Measurements from ENCODE around the gene NXNL1.

NXNL1 gene

GRCh38 chr19:17441241-17442021 is 19.3 kb downstream of the NXNL1 start:
- Mint-ChIP-seq H3K27me3 (peaks cover 8% of the 10 kb centered on the region), H3K4me3 (no peak overlapping the region), H3K27ac (ENCODE audit: low read depth) (no peak overlapping the region), H3K36me3 (ENCODE audit: insufficient read depth) (no peaks in the 10 kb centered on the region), H3K4me1 (no peaks in the 10 kb centered on the region), H3K9me3 (no peaks in the 10 kb centered on the region)
- DNase-seq (ENCODE audit: low spot score in 2 of 2) (no peak), ATAC-seq (replicated peaks; ENCODE audit: extremely low read depth, poor library complexity, severe bottlenecking) (no peak)

- H3K36me3 Mint-ChIP-seq (ENCODE audit: insufficient read depth): no peaks in the 10 kb centered on the region
- H3K27ac Mint-ChIP-seq (ENCODE audit: low read depth): no peak overlapping the region
- peaks cover 8% of the 10 kb centered on the region for H3K27me3 Mint-ChIP-seq
- no peaks in the 10 kb centered on the region for H3K4me1 Mint-ChIP-seq
- ATAC-seq (replicated peaks; ENCODE audit: extremely low read depth, poor library complexity, severe bottlenecking) (no peak), DNase-seq (ENCODE audit: low spot score in 2 of 2) (no peak)
- no peak overlapping the region for H3K4me3 Mint-ChIP-seq
- no peaks in the 10 kb centered on the region for H3K9me3 Mint-ChIP-seq
Measured at GRCh38 chr19:17436874-17437267, 23.9 kb downstream of the NXNL1 start.

- ATAC-seq (replicated peaks; ENCODE audit: extremely low read depth, poor library complexity, severe bottlenecking): no peak
- peaks cover 8% of the 10 kb centered on the region for H3K27me3 Mint-ChIP-seq
Measured at GRCh38 chr19:17436094-17436873, 24.4 kb downstream of the NXNL1 start.

GRCh38 chr19:17435218-17435617 is 25.5 kb downstream of the NXNL1 start:
- no peaks in the 10 kb centered on the region for H3K9me3 Mint-ChIP-seq
- H3K27me3 Mint-ChIP-seq: peaks cover 8% of the 10 kb centered on the region
- H3K27ac Mint-ChIP-seq (ENCODE audit: low read depth): no peak overlapping the region
- H3K4me3 Mint-ChIP-seq: no peak overlapping the region
- no peak for ATAC-seq (replicated peaks; ENCODE audit: extremely low read depth, poor library complexity, severe bottlenecking)
- no peaks in the 10 kb centered on the region for H3K4me1 Mint-ChIP-seq
- H3K36me3 Mint-ChIP-seq (ENCODE audit: insufficient read depth): no peaks in the 10 kb centered on the region
- no peak for DNase-seq (ENCODE audit: low spot score in 2 of 2)

More at GRCh38 chr19:17436094-17436873, 24.4 kb downstream of the NXNL1 start:
- no peaks in the 10 kb centered on the region for H3K4me1 Mint-ChIP-seq
- no peak overlapping the region for H3K4me3 Mint-ChIP-seq
- H3K9me3 Mint-ChIP-seq: no peaks in the 10 kb centered on the region
- no peak for DNase-seq (ENCODE audit: low spot score in 2 of 2)
- H3K27ac Mint-ChIP-seq (ENCODE audit: low read depth): no peak overlapping the region
- no peaks in the 10 kb centered on the region for H3K36me3 Mint-ChIP-seq (ENCODE audit: insufficient read depth)

GRCh38 chr19:17431417-17431816 is 29.3 kb downstream of the NXNL1 start:
- DNase-seq (ENCODE audit: low spot score in 2 of 2) (no peak), ATAC-seq (replicated peaks; ENCODE audit: extremely low read depth, poor library complexity, severe bottlenecking) (no peak)
- no peak overlapping the region for H3K27ac Mint-ChIP-seq (ENCODE audit: low read depth)
- H3K4me1 Mint-ChIP-seq: no peaks in the 10 kb centered on the region
- H3K36me3 Mint-ChIP-seq (ENCODE audit: insufficient read depth): no peaks in the 10 kb centered on the region
- H3K9me3 Mint-ChIP-seq: no peaks in the 10 kb centered on the region
- no peaks in the 10 kb centered on the region for H3K27me3 Mint-ChIP-seq
- H3K4me3 Mint-ChIP-seq: no peak overlapping the region

- no peaks in the 10 kb centered on the region for H3K9me3 Mint-ChIP-seq
- DNase-seq (ENCODE audit: low spot score in 2 of 2): no peak
- no peak for ATAC-seq (replicated peaks; ENCODE audit: extremely low read depth, poor library complexity, severe bottlenecking)
- H3K27me3 Mint-ChIP-seq: no peaks in the 10 kb centered on the region
- H3K27ac Mint-ChIP-seq (ENCODE audit: low read depth): no peak overlapping the region
- H3K4me1 Mint-ChIP-seq: no peaks in the 10 kb centered on the region
- no peaks in the 10 kb centered on the region for H3K36me3 Mint-ChIP-seq (ENCODE audit: insufficient read depth)
- no peak overlapping the region for H3K4me3 Mint-ChIP-seq
Measured at GRCh38 chr19:17429641-17430113, 31.0 kb downstream of the NXNL1 start.

GRCh38 chr19:17424743-17425365 is 35.9 kb downstream of the NXNL1 start:
- Mint-ChIP-seq H3K36me3 (ENCODE audit: insufficient read depth) (peaks cover 5% of the 10 kb centered on the region), H3K27ac (ENCODE audit: low read depth) (no peak overlapping the region), H3K27me3 (no peaks in the 10 kb centered on the region), H3K4me1 (peaks cover 8% of the 10 kb centered on the region), H3K9me3 (no peaks in the 10 kb centered on the region), H3K4me3 (no peak overlapping the region)
- ATAC-seq (replicated peaks; ENCODE audit: extremely low read depth, poor library complexity, severe bottlenecking) (no peak), DNase-seq (ENCODE audit: low spot score in 2 of 2) (no peak)

- H3K4me3 Mint-ChIP-seq: no peak overlapping the region
- no peak overlapping the region for H3K27ac Mint-ChIP-seq (ENCODE audit: low read depth)
- H3K27me3 Mint-ChIP-seq: no peaks in the 10 kb centered on the region
- H3K9me3 Mint-ChIP-seq: no peaks in the 10 kb centered on the region
- ATAC-seq (replicated peaks; ENCODE audit: extremely low read depth, poor library complexity, severe bottlenecking): no peak
- DNase-seq (ENCODE audit: low spot score in 2 of 2): no peak
- H3K36me3 Mint-ChIP-seq (ENCODE audit: insufficient read depth): peaks cover 7% of the 10 kb centered on the region
- H3K4me1 Mint-ChIP-seq: peaks cover 13% of the 10 kb centered on the region
Measured at GRCh38 chr19:17423429-17424208, 37.1 kb downstream of the NXNL1 start.

GRCh38 chr19:17421942-17422341 is 38.8 kb downstream of the NXNL1 start:
- Mint-ChIP-seq H3K27ac (ENCODE audit: low read depth) (no peak overlapping the region), H3K4me3 (no peak overlapping the region), H3K36me3 (ENCODE audit: insufficient read depth) (peaks cover 7% of the 10 kb centered on the region), H3K9me3 (no peaks in the 10 kb centered on the region), H3K27me3 (no peaks in the 10 kb centered on the region), H3K4me1 (peaks cover 15% of the 10 kb centered on the region)
- DNase-seq (ENCODE audit: low spot score in 2 of 2) (no peak), ATAC-seq (replicated peaks; ENCODE audit: extremely low read depth, poor library complexity, severe bottlenecking) (no peak)

GRCh38 chr19:17420475-17420924 is 40.2 kb downstream of the NXNL1 start:
- H3K27me3 Mint-ChIP-seq: no peaks in the 10 kb centered on the region
- H3K9me3 Mint-ChIP-seq: no peaks in the 10 kb centered on the region
- H3K4me1 Mint-ChIP-seq: peaks cover 18% of the 10 kb centered on the region
- H3K27ac Mint-ChIP-seq (ENCODE audit: low read depth): no peak overlapping the region
- DNase-seq (ENCODE audit: low spot score in 2 of 2): no peak
- no peak for ATAC-seq (replicated peaks; ENCODE audit: extremely low read depth, poor library complexity, severe bottlenecking)
- H3K36me3 Mint-ChIP-seq (ENCODE audit: insufficient read depth): peaks cover 8% of the 10 kb centered on the region
- H3K4me3 Mint-ChIP-seq: peak overlapping the region; percentile 87

- ATAC-seq (replicated peaks; ENCODE audit: extremely low read depth, poor library complexity, severe bottlenecking) (peak; percentile 94), DNase-seq (ENCODE audit: low spot score in 2 of 2) (peak; percentile 85 to 93)
- Mint-ChIP-seq H3K27me3 (no peaks in the 10 kb centered on the region), H3K4me3 (peak within 1 kb of the TSS; percentile 87), H3K27ac (ENCODE audit: low read depth) (peak within 1 kb of the TSS; percentile 76), H3K4me1 (peaks cover 18% of the 10 kb centered on the region), H3K9me3 (no peaks in the 10 kb centered on the region), H3K36me3 (ENCODE audit: insufficient read depth) (peaks cover 8% of the 10 kb centered on the region)
Measured at GRCh38 chr19:17419621-17420474, 40.9 kb downstream of the NXNL1 start, which contains the start of gene MVB12A. MVB12A (plus strand) TSS chr19:17420047; CDS start chr19:17420136, 89 bp downstream.
